Neural cell (in vitro differentiated cells): ENCODE measurements around the gene PRCC. TPM values are rescaled to one million over a fixed set of nuclear protein-coding genes. Genes with fewer than 3 reads are reported as not detected.

Experiments used
- H2AFZ ChIP-seq: fragments of 200-600, 300-800 bp; sonication (generic), shearing (Covaris generic); 2 replicates; pipeline ENCODE4 v1.6.0; 2014; ENCODE audit warnings: low read depth, mild to moderate bottlenecking, antibody characterized with exemption, low read length, moderate library complexity
- H3F3A ChIP-seq: fragments of 200-600 bp; shearing (Covaris generic); 2 replicates; pipeline ENCODE4 v1.6.1; 2016; ENCODE audit warnings: mild to moderate bottlenecking, moderate library complexity, mixed read lengths, antibody characterized with exemption, low read length; ENCODE audit not compliant: insufficient read depth, poor library complexity, severe bottlenecking
- H3K27ac ChIP-seq: fragments of 200-600, 300-800 bp; sonication (generic), shearing (Covaris generic); 2 replicates; pipeline ENCODE4 v1.5.1; 2014; ENCODE audit warnings: mild to moderate bottlenecking, low read length, moderate library complexity
- H3K27me3 ChIP-seq: fragments of 300-800, 200-600 bp; sonication (generic), shearing (Covaris generic); 2 replicates; pipeline ENCODE4 v1.6.0; 2014; ENCODE audit warnings: mild to moderate bottlenecking, low read depth, low read length, moderate library complexity; ENCODE audit not compliant: insufficient read depth
- H3K36me3 ChIP-seq: fragments of 300-800, 200-600 bp; sonication (generic), shearing (Covaris generic); 2 replicates; pipeline ENCODE4 v1.5.1; 2014; ENCODE audit warnings: mild to moderate bottlenecking, antibody characterized with exemption, low read length, moderate library complexity; ENCODE audit not compliant: insufficient read depth
- H3K4me2 ChIP-seq: fragments of 300-800, 200-600 bp; sonication (generic), shearing (Covaris generic); 2 replicates; pipeline ENCODE4 v1.6.0; 2014; ENCODE audit warnings: mild to moderate bottlenecking, low read length
- H3K4me3 ChIP-seq: fragments of 300-800, 200-600 bp; sonication (generic), shearing (Covaris generic); 2 replicates; pipeline ENCODE4 v1.5.1; 2014; ENCODE audit warnings: mild to moderate bottlenecking, low read length, moderate library complexity
- H3K79me2 ChIP-seq: fragments of 200-600 bp; shearing (Covaris generic); replicated peaks from 2 replicates; pipeline ENCODE4 v1.6.0; 2014; ENCODE audit warnings: mild to moderate bottlenecking, low read length, moderate library complexity; ENCODE audit not compliant: insufficient read depth
- H3K9ac ChIP-seq: fragments of 300-800, 200-600 bp; sonication (generic), shearing (Covaris generic); 2 replicates; pipeline ENCODE4 v1.6.1; 2016; ENCODE audit warnings: mild to moderate bottlenecking, low read length, mixed read lengths
- H3K9me2 ChIP-seq: fragments of 200-600 bp; shearing (Covaris generic); 2 replicates; pipeline ENCODE4 v1.6.1; 2016; ENCODE audit warnings: mild to moderate bottlenecking, low read length, mixed read lengths; ENCODE audit not compliant: insufficient read depth
- H3K9me3 ChIP-seq: fragments of 200-600, 300-800 bp; sonication (generic), shearing (Covaris generic); 2 replicates; pipeline ENCODE4 v1.6.1; 2016; ENCODE audit warnings: mild to moderate bottlenecking, mixed run types, low read length, moderate library complexity, mixed read lengths
- H4K20me1 ChIP-seq: fragments of 200-600 bp; shearing (Covaris generic); 2 replicates; pipeline ENCODE4 v1.6.1; 2016; ENCODE audit warnings: mild to moderate bottlenecking, mixed run types; ENCODE audit not compliant: insufficient read depth
- EP300 ChIP-seq: fragments of 450-650 bp; conservative IDR thresholded peaks from 2 replicates; pipeline ENCODE4 v1.6.1; 2014; ENCODE audit warnings: antibody characterized with exemption, mild to moderate bottlenecking, moderate library complexity; ENCODE audit not compliant: poor library complexity, severe bottlenecking
- EZH2 ChIP-seq: fragments of 200-600, 300-800 bp; shearing (Covaris generic), sonication (generic); IDR thresholded peaks from 2 replicates; pipeline ENCODE4 v1.6.1; 2014; ENCODE audit warnings: antibody characterized with exemption, low read length, borderline replicate concordance, mild to moderate bottlenecking; ENCODE audit not compliant: insufficient read depth, poor library complexity, severe bottlenecking
- MXI1 ChIP-seq: fragments of 450-650 bp; conservative IDR thresholded peaks from 2 replicates; pipeline ENCODE4 v1.6.1; 2014; ENCODE audit warnings: antibody characterized with exemption, mild to moderate bottlenecking; ENCODE audit not compliant: poor library complexity, severe bottlenecking
- POLR2AphosphoS5 ChIP-seq: IDR thresholded peaks from 2 replicates; pipeline ENCODE4 v1.6.1; 2012
- RAD21 ChIP-seq: fragments of 450-650 bp; conservative IDR thresholded peaks from 2 replicates; pipeline ENCODE4 v1.6.1; 2014; ENCODE audit warnings: antibody characterized with exemption, mild to moderate bottlenecking, moderate library complexity
- SMC3 ChIP-seq: fragments of 450-650 bp; conservative IDR thresholded peaks from 2 replicates; pipeline ENCODE4 v1.6.1; 2014; ENCODE audit warnings: antibody characterized with exemption, mild to moderate bottlenecking, moderate library complexity; ENCODE audit not compliant: poor library complexity
- TAF1 ChIP-seq: IDR thresholded peaks from 2 replicates; pipeline ENCODE4 v1.6.1; 2012; ENCODE audit warnings: low read depth
- polyA plus RNA-seq: library from polyadenylated mRNA; depleted of rRNA; stranded (reverse); fragments of >200 nt; gene quantifications from 2 replicates; pipeline ENCODE4 v1.2.3, GENCODE V29; 2014
- TF ChIP-seq, protein P1 (sequence below): fragments of 450-650 bp; IDR thresholded peaks from 2 replicates; pipeline ENCODE4 v1.5.1; 2014; ENCODE audit warnings: antibody characterized with exemption, mild to moderate bottlenecking, moderate library complexity; ENCODE audit not compliant: poor library complexity, severe bottlenecking
- TF ChIP-seq, protein P2 (sequence below): IDR thresholded peaks from 2 replicates; pipeline ENCODE4 v1.6.1; 2012; ENCODE audit warnings: borderline replicate concordance

PRCC gene
- polyA plus RNA-seq, 1 donor from 2014 or later, result 17.5 TPM

DNA sequence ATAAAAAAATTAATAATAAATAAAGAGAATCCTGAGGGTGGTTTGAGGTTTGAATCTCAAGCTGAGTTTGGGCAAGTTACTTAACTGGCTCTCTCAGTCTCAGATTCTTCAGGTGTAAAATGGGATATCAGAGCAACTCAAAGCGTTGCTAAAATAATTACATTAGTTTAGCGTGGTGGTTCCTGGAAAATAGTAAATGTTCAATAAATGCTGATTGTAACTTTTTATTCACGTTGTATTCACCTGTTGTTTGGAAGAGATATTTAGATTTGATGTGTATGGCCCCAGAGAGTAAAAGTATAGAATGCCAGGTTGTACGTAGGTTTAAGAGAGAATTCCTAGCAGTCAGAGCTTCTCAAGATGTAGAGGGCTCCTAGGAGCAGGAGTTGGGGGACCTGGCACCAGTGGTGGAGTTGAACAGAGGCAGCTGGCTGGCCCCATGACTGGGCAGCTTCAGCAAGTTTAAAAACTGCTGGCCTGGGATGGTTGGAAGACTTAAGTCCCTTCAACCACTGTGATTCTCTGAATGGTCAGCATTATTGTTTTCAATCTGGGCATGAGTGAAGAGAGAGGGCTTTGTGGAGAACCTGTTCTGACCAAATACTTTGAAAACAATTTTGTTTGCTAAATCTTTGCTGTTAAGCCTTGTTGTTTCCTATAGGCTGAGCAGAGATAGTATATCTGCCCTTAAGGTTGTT is 22.4 kb downstream of the PRCC start:
- Histone ChIP-seq H3K79me2 (peaks cover 3% of the 10 kb centered on the region), H3K9me3 (no peaks in the 10 kb centered on the region), H3K9ac (no peak overlapping the region), H3K9me2 (no peaks in the 10 kb centered on the region), H3K4me3 (no peak overlapping the region), H2AFZ (no peak overlapping the region), H3K36me3 (peaks cover 9% of the 10 kb centered on the region), H3F3A (no peaks in the 10 kb centered on the region), H4K20me1 (no peaks in the 10 kb centered on the region), H3K4me2 (no peak overlapping the region), H3K27me3 (no peaks in the 10 kb centered on the region), H3K27ac (no peak overlapping the region)
- TF ChIP-seq RAD21 (no peak), EP300 (no peak), MXI1 (no peak), POLR2AphosphoS5 (no peak), EZH2 (no peak), TAF1 (no peak), SMC3 (no peak)
- TF ChIP-seq, protein P1, sequence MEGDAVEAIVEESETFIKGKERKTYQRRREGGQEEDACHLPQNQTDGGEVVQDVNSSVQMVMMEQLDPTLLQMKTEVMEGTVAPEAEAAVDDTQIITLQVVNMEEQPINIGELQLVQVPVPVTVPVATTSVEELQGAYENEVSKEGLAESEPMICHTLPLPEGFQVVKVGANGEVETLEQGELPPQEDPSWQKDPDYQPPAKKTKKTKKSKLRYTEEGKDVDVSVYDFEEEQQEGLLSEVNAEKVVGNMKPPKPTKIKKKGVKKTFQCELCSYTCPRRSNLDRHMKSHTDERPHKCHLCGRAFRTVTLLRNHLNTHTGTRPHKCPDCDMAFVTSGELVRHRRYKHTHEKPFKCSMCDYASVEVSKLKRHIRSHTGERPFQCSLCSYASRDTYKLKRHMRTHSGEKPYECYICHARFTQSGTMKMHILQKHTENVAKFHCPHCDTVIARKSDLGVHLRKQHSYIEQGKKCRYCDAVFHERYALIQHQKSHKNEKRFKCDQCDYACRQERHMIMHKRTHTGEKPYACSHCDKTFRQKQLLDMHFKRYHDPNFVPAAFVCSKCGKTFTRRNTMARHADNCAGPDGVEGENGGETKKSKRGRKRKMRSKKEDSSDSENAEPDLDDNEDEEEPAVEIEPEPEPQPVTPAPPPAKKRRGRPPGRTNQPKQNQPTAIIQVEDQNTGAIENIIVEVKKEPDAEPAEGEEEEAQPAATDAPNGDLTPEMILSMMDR, result no peak
- TF ChIP-seq, protein P2, sequence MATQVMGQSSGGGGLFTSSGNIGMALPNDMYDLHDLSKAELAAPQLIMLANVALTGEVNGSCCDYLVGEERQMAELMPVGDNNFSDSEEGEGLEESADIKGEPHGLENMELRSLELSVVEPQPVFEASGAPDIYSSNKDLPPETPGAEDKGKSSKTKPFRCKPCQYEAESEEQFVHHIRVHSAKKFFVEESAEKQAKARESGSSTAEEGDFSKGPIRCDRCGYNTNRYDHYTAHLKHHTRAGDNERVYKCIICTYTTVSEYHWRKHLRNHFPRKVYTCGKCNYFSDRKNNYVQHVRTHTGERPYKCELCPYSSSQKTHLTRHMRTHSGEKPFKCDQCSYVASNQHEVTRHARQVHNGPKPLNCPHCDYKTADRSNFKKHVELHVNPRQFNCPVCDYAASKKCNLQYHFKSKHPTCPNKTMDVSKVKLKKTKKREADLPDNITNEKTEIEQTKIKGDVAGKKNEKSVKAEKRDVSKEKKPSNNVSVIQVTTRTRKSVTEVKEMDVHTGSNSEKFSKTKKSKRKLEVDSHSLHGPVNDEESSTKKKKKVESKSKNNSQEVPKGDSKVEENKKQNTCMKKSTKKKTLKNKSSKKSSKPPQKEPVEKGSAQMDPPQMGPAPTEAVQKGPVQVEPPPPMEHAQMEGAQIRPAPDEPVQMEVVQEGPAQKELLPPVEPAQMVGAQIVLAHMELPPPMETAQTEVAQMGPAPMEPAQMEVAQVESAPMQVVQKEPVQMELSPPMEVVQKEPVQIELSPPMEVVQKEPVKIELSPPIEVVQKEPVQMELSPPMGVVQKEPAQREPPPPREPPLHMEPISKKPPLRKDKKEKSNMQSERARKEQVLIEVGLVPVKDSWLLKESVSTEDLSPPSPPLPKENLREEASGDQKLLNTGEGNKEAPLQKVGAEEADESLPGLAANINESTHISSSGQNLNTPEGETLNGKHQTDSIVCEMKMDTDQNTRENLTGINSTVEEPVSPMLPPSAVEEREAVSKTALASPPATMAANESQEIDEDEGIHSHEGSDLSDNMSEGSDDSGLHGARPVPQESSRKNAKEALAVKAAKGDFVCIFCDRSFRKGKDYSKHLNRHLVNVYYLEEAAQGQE, result no peak

DNA sequence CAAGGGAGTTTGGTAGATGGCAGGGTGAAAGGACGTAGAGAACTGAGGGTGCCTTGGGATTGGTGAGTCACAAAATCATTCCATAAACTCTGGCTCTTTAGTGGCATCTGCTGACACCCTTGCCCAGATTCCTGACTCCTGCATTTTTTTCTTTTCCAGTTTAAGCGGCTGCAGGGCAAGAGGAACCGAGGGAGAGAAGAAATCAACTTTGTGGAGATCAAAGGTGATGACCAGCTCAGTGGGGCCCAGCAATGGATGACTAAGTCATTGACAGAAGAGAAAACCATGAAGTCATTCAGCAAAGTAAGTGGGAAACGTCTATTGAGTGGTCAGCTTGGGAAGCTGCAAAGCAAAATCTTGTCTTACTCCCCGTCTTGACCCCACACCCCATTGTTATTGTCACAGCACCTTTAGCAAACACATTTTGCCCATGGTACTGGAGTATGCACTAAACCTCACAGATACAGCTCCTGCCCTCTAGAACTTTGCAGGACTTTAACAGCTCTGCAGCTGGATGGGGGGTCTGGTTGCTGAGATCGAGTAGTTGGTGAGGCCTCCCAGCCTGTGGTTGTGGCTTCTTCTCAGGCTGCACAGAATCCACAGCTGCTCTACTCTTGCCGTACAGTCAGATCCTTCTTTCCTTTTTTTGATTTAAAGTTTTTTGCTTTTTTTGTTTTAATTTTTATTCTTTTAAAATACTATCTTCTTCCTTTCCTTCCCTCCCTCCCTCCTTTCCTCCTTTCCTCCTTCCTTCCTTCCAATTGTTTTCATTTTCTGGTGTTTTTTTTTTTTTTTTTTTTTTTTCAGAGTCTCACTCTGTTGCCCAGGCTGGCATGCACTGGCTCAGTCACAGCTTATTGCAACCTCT is 27.4 kb downstream of the PRCC start:
- H2AFZ ChIP-seq, result no peak overlapping the region
- peaks cover 3% of the 10 kb centered on the region for H3K36me3 ChIP-seq
- H4K20me1 ChIP-seq, result no peaks in the 10 kb centered on the region
- H3K4me3 ChIP-seq, result no peak overlapping the region
- no peak overlapping the region for H3K4me2 ChIP-seq
- H3K9me2 ChIP-seq, result no peaks in the 10 kb centered on the region
- H3K27ac ChIP-seq, result no peak overlapping the region
- no peak overlapping the region for H3K9ac ChIP-seq
- H3K79me2 ChIP-seq, result no peaks in the 10 kb centered on the region
- H3K27me3 ChIP-seq, result no peaks in the 10 kb centered on the region
- no peaks in the 10 kb centered on the region for H3K9me3 ChIP-seq
- TF ChIP-seq EZH2 (no peak), POLR2AphosphoS5 (no peak), TAF1 (no peak), SMC3 (no peak), MXI1 (no peak), EP300 (no peak), RAD21 (no peak)
- TF ChIP-seq, protein P2, result no peak
- TF ChIP-seq, protein P1, result no peak
- H3F3A ChIP-seq, result no peaks in the 10 kb centered on the region
